RKO (cell line): ENCODE measurements around the gene CIPC.

Experiments used
- DNase-seq: peaks from one replicate; pipeline ENCODE4 v3.0.0-alpha.2; 2016; ENCODE audit warnings: low spot score

The CIPC gene

GRCh38 chr14:77153802-77154201 lies 55.7 kb downstream of the CIPC start:
- DNase-seq: no peak

GRCh38 chr14:77154421-77154820 lies 56.4 kb downstream of the CIPC start:
- no peak for DNase-seq

DNA sequence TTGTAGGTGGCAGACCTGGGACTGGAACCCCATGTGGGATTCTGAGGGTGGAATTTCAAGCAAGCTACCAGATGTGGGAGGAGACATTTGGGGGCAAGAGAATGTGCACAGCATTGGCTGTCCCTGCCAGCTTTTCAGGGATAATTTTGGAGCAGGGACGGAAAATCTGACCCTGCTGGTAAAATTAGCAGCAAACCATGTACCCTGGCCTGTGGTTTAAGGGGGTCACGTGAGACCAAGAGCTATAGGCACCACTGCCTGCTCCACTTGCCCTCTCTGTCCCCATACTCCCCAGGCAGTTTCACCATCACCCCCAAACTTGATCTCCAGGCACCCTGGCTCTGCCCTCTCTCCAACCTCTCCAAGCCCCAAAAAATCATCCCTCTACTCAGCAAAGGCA lies 57.0 kb downstream of the CIPC start:
- no peak for DNase-seq

GRCh38 chr14:77157740-77158139 lies 59.7 kb downstream of the CIPC start:
- no peak for DNase-seq

GRCh38 chr14:77158175-77158881 lies 60.3 kb downstream of the CIPC start:
- peak; percentile 50 for DNase-seq

- no peak for DNase-seq
Observed at GRCh38 chr14:77158882-77159255, 60.8 kb downstream of the CIPC start.

GRCh38 chr14:77161011-77161410 lies 63.0 kb downstream of the CIPC start:
- no peak for DNase-seq
